GM12874 (cell line): ENCODE data around the gene RIPOR3.

ENCODE experiments used
- CTCF ChIP-seq: IDR thresholded peaks from 2 replicates; pipeline ENCODE4 v1.5.1; 2011; ENCODE audit warnings: low read depth, mild to moderate bottlenecking, control low read depth, low read length, moderate library complexity; ENCODE audit not compliant: insufficient read depth

Gene RIPOR3

GRCh38 chr20:50726955-50727791, 35.8 kb upstream of the RIPOR3 start:
- TF ChIP-seq CTCF: no peak

DNA sequence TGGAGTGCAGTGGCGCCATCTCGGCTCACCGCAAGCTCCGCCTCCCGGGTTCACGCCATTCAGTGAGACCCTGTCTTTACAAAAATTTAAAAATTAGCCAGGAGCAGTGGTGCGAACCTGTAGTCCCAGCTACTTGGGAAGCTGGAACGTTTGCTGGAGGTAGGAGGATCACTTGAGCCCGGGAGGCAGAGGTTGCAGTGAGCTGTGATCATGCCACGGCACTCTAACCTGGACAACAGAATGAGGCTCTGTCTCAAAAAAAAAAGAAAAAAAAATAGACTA, 34.3 kb upstream of the RIPOR3 start:
- TF ChIP-seq CTCF: no peak

DNA sequence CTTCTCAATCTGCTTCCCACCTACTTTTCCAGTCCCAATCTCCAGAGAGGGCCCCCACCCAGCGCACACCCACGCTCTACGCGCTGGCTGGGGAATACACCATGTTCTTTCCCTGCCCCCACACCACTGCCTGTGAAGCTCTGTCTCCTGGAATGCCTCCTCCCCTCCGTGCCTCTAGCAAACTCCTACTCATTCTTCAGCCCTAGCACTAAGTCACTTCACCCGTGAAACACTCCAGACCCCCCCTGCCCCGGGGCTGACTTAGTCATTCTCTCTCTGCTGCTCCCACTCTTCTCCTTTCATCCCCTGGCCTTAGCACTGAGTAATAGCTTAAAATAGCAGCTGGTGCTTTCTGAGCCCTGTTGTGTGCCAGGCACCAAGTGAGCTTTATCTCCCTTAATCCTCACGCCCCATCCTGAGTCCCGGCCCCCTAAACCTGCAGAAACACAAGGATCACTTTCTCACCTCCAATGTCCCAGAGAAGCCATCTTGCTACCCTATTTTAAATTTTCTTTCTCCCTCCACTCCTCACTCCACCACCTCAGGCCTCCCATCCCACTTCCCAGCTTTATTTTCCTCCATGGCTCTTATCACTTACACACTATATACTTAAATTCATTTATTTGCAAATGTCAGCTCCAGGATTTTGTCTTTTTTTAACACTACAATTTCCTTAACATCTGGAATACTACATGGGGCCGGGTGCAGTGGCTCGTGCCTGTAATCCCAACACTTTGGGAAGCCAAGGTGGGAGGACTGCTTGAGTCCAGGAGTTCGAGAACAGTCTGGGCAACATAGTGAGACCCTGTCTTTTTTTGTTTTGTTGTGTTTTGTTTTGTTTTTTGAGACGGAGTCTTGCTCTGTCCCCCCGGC, 33.7 kb upstream of the RIPOR3 start:
- no peak for TF ChIP-seq CTCF

- TF ChIP-seq CTCF: no peak
Observed at GRCh38 chr20:50724112-50724725, 32.9 kb upstream of the RIPOR3 start.

DNA sequence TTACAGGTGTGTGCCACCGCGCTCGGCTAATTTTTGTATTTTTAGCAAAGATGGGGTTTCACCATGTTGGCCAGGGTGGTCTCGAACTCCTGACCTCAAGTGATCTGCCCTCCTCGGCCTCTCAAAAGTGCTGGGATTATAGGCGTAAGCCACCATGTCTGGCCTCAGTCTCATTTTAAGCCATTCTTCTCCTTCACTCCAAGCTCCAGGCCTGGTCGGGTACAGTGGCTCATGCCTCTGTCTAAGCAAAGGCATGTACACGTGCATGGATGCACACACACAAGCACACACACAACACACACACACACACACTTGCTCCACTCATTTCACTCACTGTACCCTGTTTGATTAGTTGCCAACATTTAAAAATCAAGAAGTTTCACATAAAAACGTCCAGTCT, 32.3 kb upstream of the RIPOR3 start:
- no peak for TF ChIP-seq CTCF

DNA sequence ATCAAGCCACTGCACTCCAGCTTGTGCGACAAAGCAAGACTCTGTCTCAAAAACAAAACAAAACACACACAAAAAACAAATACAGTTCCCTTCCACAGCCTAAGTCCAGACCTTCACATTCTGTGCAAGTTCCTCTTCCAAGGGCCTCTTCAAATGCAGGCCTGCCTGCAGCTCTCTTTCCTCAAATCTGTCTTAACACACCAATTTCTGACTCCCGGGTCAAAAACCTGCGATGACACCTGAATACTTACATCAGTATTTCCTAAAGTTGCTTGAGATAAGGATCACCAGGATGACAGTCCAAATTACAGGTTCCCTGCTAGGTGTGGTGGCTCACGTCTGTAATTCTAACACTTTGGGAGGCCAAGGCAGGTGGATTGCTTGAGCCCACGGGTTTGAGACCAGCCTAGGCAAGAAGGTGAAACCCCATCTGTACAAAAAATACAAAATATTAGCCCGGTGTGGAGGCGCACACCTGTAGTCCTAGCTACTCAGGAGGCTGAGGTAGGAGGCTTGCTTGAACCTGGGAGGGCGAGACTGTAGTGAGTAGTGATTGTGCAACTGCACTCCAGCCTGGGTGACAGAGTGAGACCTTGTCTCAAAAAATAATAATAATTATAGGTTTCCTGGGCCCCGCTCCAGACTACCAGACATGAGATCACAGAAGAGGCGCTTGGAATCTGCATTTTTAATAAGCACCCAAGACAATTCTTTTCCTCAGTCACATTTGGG, 31.2 kb upstream of the RIPOR3 start:
- no peak for TF ChIP-seq CTCF

- TF ChIP-seq CTCF: no peak
Observed at GRCh38 chr20:50721881-50722281, 30.5 kb upstream of the RIPOR3 start.
